DND-41 (cell line): ENCODE results near the gene HMOX1.

Experiments
- CTCF ChIP-seq: IDR thresholded peaks from 2 replicates; pipeline ENCODE4 v1.5.1; 2012; ENCODE audit warnings: borderline replicate concordance, low read length, moderate library complexity, mild to moderate bottlenecking; ENCODE audit not compliant: poor library complexity, severe bottlenecking; ENCODE audit errors: extremely low read depth
- EZH2 ChIP-seq: IDR thresholded peaks from 3 replicates; pipeline ENCODE4 v1.6.1; 2012; ENCODE audit warnings: borderline replicate concordance, low read depth, mild to moderate bottlenecking, moderate library complexity, low read length, inconsistent platforms; ENCODE audit not compliant: severe bottlenecking

- TF ChIP-seq CTCF (no peak), EZH2 (no peak)
Observed at GRCh38 chr22:35399114-35399677, 18.3 kb downstream of the HMOX1 start.
